Stimulated activated CD4-positive, alpha-beta T cell treated with anti-CD3 and anti-CD28 coated beads, Interleukin-15, amount 100 ng/mL, for 48 hours (primary cell): ENCODE data around the gene EDNRB.
"Not testable (repeated sequence)": the region's sequence is repeated elsewhere in the genome, so short reads cannot be mapped to it uniquely, and the experiment has no call there.

Experiments used
- DNase-seq, 2 donors: peaks; one replicate each; pipeline ENCODE4 v3.0.0-alpha.2; 2020; ENCODE audit warnings: low read depth in 2 of 2

The EDNRB gene

DNA sequence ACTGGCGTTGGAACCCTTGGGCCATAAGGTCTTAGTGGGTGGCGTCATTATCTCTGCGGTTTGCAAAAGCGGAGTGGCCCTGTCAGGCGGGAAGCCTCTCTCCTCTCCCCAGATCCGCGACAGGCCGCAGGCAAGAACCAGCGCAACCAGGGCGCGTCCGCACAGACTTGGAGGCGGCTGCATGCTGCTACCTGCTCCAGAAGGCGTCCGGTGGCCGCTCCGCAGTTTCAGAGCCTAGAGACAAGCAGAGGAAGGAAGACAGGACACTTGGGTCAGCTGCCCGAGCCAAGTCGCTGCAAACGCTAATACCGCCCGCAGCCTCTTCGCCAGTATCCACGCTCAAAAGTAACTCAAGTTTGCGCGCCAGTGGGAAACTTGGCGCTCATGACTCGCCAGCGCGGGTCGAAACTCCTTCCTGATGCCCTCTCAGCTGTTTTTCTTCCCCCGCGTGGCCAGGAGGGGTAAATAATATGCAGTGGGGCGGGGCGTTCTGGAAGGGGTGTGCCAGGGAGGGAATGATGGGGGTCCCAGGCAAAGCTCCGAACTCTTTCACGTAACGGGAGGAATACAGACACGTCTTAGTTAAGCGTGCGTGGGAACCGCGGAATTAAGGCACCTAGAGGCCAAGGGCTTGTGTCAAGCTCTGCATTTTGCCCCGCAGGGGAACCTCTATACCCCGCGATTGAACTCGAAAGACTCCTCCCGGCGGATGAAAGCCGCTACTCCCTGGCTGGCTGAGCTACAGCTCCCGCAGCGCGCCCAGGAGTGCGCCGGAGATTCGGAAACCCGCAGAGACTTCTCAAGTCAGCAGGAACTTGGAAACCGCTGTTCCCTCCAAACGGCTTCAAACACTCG is at the start of gene EDNRB:
TSS of gene EDNRB (minus strand) at position 441 of the 855 bp plus-strand sequence. CDS start at position 183, 258 bp downstream.
- no peak for DNase-seq

DNA sequence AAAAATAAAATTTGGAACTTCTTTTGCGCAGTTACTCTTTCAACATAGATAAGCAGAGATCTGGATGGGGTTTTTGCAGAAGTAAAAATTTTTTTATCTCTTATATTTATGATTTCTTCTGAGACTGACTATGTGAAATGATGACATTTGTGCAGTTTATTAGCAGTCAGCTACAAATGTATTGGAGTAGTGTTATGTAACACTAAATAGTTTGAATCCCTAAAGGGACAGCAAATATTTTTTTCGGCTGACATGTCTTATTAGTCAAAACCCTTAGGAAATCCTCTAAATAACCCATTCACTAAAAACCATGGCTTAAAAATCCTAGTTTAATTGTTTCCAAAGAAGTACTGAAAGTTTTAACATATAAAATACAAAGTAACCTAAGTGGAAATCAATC is 48.0 kb upstream of the EDNRB start:
- DNase-seq = no peak

DNA sequence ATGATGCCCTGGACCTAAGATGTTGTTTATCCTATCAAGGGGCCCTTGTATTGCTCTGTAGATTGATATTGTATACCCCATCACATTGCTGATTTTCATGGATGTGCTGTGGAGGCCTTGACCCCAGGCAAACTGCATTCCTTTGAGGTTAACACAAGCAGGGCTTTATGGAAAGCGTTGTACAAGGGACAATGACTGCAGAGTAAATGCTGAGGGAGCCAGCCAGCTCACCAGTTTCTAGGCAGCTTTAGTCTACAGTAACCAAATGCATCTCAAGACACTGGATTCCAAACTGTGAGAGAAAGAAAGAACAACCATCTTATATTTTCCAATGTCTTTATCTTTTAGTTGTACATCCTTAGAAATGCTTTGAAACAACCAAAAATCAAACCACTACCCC is 34.1 kb upstream of the EDNRB start:
- DNase-seq = no peak

DNA sequence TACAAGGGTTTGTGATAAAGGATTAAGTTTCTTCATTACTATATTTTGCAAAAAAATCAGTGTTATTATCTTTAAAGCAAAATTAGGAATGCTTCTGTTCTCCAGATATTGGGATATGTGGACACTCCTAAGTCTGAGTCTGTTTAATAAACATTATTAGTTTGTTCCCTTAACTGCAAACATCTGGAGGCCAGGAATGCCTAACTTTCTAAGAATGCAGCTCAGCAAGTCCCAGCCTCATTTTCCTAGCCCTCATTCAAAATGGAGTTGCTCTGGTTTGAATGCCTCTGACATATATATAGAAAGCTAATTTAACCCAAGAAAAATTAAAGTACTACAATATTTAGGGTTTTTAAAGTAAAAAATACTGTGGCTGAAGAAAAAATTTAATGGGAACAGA is 33.6 kb upstream of the EDNRB start:
- no peak for DNase-seq

DNA sequence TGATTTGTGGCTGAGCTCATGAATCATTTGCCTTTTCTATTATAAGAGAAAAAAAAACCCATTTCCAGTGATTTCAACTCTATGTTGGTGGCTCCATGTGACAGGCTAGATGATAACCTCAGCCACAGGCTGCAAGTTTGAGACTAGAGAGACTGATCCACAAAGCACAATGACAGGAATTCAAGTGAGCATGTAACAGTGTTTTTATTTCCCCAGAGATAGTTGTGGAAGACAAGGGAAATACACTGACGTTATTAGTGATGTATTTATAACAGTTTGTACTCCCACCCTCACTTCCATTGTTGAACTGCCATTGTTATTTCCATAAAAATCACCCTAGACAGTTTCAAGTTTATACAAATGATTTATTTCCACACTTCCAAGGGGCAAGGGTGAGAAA is 27.9 kb upstream of the EDNRB start:
- no peak for DNase-seq

DNA sequence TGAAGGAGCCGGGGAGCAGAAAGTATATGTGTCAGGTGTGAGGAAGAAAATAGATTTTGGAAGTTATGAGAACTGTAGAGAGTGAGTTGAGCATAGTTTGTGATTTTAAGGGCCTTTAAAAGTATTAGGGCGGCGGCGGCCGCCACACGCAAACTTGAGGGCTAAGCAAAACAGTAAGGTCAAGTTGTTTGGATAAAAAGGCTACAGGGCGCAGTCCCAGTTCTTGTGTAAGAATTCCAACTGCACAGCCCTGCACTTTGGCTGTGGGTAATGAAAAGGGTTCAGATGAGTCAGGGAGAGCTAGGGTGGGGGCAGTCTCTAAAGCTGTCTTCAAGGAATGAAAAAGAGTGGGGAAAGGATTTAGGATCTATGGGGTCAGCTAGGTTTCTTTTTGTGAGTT is 16.4 kb upstream of the EDNRB start:
- not testable (repeated sequence) for DNase-seq

DNA sequence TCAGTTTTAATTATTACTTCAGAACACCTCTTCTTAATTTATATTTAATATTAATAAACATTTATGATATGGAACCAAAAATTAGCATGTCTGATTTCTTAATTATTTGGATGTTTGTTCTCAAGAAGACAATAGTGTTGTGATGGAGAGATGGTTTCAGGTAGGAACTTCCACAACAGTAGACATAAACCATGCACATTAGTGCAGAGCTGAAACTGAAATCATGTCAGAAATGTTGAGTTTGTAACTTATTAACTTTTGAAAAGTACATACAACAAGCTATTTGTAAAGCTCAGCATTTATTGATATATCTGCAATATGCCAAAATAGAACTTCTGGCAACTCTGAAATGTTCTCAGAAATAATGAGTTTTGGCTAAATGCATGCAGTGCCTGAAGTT is 11.8 kb upstream of the EDNRB start:
- DNase-seq = no peak

DNA sequence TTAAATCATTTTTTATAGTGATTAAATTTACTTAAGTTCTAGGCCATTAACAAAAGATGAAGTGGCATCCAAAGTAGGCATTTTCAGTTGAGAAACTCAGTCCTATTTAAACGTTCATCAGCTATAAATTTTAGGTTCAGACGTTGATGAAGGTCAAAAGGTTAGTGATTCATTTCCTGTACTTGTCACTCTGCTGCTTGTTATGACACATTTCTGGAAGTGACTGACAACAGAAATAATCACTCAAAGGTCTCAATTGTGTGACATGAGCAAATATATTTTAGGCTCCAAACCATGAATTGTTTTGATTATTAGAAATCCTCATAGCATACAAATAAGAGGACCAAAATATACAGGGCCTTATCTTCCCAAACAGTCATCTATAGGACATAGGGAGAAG is 10.3 kb upstream of the EDNRB start:
- no peak for DNase-seq

DNA sequence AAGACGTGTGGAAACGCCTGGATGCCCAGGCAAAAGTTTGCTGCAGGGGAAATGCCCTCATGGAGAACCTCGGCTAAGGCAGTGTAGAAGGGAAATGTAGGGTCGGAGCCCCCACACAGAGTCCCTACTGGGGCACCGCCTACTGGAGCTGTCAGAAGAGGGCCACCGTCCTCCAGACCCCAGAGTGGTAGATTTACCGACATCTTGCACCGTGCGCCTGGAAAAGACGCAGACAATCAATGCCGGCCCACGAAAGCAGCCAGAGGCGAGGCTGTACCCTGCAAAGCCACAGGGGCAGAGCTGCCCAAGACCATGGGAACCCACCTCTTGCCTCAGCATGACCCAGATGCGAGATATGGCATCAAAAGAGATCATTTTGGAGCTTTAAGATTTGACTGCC is 7.0 kb upstream of the EDNRB start:
- DNase-seq = no peak

DNA sequence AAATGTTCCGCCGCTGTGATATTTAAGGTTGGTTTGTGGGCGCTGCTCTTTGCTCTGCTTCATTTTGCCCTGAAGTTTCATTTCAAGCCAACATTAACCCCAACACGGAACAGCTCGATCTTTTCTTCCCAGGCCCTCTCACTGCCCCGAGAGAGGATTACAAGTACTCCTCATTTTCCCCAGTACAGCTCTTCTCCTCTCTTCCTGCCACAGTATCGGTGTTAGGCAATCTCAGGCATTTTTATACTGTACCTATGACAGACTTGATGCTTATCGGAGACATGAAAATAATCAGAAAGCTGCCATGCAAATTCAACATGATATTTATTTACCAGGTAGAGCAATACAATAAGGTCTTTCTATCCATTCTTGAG is 1.3 kb upstream of the EDNRB start:
- DNase-seq = no peak

DNA sequence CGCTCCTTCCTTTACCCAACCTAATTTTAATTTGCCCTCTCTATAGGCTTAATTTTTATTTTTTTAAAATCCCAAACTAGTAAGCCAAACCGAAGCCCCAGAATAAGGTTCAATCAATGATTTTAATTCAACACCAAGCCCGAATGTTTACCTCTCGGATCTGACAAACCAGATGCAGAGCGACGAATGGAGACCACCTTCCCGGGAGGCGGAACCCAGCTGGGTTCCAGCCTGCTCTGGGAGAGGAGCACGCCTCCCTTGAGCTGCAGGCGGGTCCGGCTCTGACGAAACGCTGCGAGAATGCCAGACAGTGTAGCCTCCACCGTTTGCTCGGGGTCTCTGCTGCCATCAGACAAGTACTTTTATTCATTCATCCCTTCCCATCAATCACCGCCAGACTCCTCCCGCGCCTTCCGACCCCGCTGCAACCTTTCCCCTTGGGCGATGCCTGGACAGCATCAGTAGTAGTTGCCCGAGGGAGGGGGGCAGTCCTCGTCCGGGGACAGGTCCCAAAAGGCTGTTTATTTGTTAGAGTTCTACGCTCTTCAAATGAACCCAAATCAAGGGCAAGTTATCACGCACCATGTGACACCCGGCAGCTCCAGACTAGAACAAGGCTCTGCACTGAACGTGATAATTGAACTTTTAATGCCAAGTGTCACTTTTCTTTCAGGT is 752 bp upstream of the EDNRB start:
- DNase-seq = no peak

DNA sequence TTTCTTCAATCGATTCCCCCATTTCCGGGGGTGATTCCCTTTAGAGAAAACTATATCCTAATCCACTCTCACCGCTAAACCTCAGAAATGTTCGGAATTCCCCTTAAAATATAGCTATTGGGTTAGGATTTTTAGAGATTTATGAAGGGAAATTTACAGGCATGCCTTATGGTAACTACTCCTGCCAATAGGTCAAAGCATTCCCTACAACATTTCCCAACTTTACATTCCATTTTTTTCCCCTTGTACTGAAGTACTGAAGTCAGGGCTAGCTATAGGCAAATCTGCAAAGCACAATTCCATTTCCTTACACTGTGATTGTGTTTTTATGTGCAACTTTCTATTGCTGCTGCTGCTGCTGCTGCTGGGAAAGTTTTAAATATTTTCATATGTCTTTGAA is 2.1 kb downstream of the EDNRB start:
- DNase-seq = no peak

DNA sequence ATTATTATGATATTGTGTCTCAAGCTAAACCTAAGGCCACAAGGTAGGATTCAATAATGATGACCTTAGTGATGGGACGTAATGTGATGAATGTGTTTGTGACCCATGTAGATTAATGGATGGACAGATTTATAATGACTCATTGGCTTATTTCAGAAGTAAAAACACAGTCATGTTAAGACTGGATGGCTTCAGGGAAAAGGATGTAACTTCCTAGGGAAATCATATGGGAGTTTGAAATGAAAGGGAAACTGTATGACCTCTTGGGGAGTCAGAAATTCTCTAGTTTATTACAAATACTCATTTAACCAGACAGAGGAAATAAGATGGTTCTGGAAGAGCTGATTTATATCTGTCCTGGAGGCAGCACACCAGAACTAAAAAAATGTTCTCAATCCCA is 2.9 kb downstream of the EDNRB start:
- DNase-seq = no peak

DNA sequence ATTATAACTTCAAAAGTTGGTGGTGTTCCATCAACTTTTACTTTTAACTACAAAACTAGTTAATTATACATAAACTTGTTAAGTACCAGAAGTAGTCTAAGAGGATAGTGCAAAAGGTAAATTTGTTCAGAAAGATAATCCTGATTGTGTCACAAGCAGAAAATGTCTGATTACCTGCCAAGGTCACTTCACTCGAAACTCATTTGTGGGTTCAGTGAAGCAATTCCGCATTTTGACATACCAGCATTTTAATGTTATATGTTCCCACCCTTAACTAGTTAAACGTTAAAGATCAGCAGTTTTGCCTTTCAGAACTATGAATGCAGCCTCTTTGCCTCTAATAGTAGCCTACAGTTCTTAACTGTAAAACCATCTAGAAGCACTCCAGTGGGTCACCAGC is 5.6 kb downstream of the EDNRB start:
- no peak for DNase-seq

DNA sequence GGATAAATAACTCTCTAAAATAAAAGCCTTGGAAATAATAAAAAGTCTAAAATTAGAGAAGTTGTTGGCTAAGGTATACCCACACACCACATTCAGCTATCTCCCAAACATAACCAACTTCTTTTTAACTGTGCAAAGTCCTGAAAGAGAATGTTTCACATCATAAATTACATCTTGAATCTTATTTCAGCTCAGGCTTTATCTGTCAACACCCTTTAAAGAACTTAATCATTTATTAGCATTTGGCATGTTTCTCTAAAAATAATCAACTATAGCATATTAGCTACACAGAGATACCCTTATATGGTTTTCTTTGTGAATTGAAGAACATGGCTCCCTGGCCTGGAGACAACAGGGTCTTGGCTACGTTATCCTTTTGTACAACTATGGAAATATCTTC is 6.9 kb downstream of the EDNRB start:
- DNase-seq = no peak

DNA sequence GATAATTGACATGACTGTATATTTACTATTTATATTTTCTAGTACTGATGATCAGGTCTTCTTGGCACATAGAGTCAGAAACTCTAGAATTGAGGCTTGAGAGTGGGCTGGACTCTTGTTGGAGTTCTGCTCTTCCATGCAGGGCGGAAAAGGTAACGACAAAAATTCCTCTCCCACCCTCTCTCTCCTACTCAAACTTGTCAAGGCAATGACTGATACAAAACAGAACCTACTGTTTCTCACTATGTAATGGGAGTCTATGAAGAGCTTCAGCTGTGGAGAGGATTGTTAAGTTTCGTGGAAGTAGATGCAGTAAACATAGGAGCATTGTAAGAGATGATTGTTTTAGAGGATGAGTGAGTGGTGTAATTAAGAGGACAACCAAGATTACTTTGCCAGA is 8.8 kb downstream of the EDNRB start:
- no peak for DNase-seq

DNA sequence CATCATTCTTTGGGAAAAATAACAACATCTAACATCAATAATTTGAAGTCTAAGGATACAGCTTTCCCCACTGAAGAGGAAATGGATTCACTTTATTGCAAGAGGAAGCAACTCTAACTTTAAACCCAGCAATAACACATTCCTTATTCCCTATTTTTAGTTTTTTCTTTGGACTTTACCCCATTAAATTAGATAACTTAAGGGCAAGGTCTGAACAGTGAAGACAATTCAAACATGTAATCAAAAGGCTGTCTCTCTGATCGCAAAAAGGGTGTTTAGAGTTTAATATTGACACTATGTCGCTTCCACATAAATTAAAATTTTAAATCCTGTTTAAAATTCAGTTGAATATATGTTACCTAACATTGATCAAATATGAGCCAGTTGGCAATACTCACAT is 10.1 kb downstream of the EDNRB start:
- no peak for DNase-seq

DNA sequence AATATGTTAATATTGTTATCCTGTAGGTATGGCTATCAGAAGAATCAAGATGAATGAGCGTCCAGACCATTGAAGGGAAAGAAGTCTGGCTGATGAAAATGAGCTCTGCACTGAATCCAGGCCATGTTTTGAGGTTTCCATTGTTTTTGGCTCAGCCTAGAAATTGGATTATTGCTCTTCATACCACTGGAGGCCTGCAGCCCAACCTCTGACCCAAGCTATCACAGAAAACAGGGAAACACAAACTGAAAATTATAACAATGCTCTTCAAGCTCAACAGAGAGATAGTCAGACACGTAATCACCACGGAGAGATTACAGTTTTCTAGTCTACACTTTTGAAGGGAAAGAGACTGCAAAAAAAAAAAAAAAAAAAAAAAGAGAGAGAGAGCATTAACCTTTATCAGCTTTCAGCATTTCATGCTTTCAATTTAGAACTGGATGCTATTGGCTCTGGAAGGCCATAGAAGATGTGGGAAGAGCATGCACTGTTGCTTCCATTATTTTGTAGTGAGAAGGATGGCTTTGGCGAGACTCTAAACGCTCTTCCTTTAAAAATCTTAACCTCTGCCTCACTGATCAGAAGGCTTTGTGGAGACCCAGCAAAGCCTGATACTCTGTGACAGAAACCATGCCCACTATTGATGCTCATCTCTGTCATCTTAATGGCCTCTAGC is 10.8 kb downstream of the EDNRB start:
- DNase-seq = no peak

DNA sequence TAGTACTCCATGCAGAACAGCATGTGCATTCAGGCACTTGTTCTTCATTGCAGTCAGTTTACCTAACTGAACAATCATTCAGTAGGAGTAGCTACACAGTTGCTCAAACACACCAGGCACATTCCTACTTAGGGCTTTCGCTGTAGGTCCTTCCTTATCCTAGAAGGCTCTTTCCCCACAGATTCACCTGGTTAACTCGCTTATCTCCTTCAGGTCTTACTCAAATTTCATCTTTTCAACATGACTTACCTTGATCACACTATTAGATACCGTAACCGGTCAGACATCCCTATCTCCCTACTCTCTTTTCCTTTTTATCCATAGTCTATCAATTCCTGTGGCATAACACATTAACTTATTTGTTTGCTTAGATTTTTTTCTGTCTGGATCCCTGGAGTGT is 14.6 kb downstream of the EDNRB start:
- no peak for DNase-seq

DNA sequence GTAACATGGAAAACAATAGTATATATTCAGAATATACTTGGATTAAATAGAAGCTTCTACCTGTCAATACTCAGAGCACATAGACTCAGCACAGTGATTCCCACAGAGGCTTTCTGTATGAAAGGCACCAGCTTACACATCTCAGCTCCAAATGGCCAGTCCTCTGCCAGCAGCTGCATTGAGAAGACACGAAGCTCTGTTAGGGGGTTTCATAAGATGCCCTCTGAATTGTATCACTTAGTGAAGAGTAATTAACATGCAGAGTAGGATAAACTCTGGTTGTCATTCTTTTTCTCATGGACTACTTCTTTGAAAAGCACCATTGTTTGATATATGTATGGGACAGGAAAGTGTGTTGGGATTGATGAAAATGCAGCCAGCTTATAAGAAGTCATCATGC is 15.2 kb downstream of the EDNRB start:
- no peak for DNase-seq

DNA sequence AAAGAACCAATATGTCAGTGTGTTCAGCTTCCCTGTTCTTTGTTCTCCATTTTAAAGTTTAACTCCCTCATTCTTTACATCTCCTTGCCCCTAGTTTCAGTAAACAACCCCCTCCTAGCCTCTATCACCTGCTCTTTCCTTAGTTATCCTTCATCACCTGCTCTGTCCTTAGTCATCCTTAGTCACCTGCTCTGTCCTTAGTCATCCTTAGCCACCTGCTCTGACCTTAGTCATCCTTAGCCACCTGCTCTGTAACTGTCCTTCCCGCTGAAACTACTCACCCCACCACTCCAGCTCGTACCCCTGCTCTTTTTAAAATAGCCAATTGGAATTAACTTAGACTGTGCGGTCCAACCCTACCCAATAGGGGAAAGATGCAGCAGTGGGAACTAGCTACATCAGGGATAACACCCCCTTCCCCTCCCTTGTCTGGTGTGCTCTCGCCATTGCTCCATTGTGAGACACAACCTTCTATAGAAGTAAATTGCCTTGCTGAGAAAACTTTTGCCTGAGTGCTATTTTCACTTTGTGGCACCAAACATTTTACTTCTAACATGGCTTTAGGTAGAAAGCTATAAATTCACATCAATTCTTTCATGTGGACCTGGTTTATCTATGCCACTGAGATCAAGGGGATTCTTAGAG is 16.2 kb downstream of the EDNRB start:
- no peak for DNase-seq

DNA sequence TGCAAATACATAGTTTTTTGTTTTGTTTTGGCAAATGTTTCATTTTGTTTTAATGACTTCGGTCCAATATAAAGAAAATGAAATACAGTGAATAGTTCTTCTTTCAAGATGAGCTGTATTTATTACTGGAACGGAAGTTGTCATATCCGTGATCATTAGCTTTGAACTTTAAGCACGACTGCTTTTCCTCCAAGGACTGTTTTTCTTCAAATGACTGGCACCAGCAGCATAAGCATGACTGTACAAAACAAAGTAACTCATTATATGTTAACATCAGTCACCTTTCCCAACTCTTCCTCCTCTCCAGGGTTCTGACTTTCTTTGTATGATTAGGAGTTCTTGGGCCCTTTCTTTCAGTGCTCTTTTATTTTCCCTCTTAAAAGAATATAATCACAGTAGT is 20.5 kb downstream of the EDNRB start:
- DNase-seq = no peak

DNA sequence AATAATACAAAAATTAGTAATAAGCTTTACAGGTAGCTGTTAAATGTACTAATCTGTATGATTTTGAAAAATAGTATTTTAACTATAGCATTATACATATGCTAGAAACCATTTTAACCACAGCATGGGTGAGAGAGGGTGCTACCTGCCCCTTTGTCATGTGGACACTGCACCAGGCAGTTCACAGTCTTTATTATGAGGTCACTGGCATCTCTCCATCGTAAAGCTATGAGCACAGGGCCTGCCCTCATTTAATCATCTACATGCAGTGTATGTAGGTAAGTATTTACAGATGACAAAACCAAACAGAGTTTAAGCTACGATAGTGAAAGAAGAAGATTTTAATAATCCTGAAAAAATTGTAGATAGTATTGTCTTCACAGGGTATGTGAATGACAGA is 21.7 kb downstream of the EDNRB start:
- DNase-seq = no peak
